RPMI7951 (cell line): ENCODE results near the gene SDCCAG8. TPM values are rescaled to one million over a fixed set of nuclear protein-coding genes. Genes with fewer than 3 reads are reported as not detected.

Source experiments
- DNase-seq: peaks from one replicate; pipeline ENCODE4 v3.0.0-alpha.2; 2012; ENCODE audit warnings: low read depth
- total RNA-seq: library from RNA; depleted of rRNA; stranded (reverse); fragments of >200 nt; shearing (Covaris generic); gene quantifications from 2 replicates; pipeline ENCODE4 v1.2.3, GENCODE V29; 2014

The SDCCAG8 gene
- total RNA-seq, 1 experiment from 2014 or later: 16.6 TPM

DNA sequence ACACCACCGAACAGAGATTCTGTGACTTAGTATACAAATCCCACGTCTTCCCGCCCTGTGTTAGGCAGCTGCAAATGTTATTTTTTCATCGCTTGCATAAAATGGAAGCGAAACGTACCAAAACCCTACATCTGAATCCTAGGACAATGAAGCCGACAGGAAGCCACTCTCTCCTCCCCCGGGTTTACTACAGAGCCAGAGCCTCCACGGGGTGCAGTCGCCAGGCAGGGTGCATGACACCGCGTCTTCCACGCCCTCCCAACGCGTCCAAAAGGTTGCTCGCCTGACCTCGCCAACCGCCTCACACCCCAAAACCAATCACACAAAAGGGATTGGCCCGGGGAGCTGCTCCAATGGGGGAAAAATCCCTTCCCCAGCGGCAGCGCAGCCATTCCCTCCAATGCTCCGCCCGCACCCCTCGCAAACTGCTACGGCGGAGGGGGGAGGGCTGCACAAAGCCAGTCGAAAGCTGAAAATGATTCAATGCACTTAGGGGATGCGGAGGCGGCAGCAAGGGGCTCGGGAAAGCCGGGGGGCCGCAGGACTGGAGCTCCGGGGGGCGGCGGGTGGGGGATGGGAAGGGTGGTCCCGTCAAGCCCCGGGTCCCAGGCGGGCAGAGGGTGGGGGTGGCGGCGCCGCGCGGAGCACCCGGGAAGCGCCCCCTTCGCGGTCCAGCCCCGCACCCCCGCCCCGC, 1.5 kb upstream of the SDCCAG8 start:
- peak; percentile 76 for DNase-seq

DNA sequence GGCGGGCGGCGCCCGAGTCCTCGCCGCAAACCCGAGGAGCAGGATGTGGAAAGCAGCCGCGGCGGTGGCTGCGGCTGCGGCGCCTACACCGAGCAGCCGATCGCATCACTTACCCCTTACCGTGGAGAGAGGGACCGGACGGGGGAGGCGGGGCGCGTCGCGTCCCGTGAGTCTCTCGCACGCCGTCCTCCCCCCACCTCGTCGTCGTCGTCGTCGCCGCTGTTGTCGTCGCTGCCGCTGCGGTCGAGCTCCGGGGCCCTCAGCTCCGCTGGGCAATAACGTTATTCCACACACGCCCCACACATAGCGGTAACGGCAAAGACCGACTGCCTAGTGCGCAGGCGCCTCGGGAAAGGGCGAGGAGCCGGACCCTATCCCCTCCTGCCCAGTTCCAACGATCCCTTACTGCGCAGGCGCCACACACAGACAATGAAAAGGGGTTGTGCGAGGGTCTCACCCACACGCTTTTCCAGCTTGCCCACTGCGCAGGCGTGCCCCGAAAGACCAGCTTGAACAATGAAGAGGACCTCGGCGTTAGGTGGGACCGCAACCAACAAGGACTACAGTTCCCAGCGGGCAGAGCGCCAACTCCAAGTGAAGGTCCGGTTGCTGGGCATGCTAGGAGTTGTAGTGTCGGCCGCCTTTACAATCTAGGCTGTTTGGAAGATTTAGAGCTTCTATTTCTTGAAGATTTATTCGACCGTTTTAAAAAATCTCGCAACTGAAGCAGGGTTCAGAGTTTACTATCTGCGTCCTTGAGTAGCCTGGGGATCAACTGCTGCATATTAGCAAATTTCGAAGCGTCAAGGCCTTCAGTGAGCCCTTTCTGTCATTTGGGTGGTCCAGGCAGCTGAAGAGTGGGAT, 682 bp upstream of the SDCCAG8 start, which contains the start of gene CEP170:
Gene CEP170, minus strand, starts transcription at position 355 of the 864 bp plus-strand sequence. CDS start 30,001 bp downstream, outside the sequence.
- DNase-seq: peak; percentile 90

DNA sequence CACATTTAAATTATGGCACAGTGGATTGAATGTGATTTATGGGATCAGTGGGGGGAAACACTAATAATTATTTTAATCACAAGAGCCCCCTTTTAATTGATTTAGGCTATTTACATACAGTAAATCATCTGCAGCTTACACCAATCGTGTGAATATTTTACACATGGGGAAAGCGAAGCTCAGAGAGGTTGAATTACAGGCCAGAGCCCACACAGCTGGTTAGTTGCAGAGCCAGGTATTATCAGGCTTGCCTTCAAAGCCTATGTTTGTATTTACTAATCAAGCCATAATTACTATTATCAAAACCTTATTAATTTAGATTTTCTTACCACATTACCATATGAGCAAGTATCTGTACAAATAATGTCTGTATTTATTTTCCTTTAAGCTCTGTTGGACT, 749 bp downstream of the SDCCAG8 start:
- DNase-seq: no peak

DNA sequence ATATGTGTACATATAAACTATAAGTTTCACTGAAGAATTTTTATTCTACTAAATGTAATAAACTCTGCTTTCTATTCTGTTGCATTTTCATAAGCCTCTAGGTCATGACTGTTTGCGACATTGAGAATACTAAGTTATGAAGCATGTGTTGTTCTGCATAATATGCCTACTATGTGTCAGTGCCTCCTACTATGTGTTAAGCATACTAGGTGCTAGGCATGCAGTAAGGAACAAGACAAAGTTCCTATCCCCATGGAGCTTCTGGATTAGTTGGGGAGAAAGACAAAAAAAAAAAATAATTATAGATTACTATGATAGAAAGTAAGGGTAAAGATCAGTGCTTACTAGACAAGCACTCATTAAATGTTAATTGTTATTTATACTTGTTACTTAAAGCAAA, 1.3 kb downstream of the SDCCAG8 start:
- DNase-seq: no peak

DNA sequence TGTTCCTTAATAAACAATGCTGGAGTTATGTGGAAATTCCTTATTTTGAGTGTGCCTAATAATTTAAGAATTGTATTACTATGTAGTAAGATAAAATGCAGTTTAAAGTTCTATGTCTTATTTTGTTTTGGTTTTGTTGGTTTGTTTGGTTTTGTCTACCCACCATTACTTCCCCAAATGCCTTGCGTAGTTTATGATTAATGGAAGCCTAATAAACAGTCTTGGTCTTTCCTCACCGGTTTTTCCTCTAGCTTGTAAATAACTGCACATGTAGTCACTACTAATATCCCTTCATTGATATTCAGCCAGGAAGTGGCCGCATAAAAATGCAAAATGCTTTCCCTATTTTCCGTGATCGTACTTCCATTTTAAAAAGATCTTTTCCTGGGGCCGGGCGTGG, 2.9 kb downstream of the SDCCAG8 start:
- DNase-seq: no peak

DNA sequence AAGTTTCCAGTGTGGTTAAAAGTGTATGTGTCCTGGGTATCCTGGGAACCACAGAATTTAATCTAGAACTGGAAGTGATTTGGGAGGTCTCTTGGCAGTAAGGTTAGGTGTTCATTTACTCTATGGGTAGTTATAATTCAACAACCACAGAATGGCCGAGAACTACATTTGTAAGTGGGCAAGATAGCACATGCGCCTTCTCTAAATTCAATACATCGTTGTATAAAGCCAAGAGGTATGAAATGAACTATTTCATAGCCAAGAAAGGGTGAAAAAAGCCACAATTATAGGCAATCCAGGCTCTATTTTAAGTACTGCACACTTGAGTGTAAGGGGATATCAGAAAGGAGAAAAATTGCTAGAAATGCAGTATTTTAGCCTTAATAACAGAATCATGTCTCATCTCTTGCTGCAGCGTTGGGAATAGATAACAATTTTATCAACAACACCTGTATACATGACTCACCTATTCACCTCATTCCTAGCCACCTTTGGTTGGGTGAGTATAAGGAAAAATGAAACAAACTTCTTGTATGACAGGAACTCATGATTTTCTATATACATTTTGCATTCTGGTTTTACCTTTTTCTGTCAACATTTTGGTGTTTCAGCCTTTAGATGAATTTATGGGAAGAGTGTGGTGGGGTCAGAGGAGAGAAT, 4.5 kb downstream of the SDCCAG8 start:
- no peak for DNase-seq

DNA sequence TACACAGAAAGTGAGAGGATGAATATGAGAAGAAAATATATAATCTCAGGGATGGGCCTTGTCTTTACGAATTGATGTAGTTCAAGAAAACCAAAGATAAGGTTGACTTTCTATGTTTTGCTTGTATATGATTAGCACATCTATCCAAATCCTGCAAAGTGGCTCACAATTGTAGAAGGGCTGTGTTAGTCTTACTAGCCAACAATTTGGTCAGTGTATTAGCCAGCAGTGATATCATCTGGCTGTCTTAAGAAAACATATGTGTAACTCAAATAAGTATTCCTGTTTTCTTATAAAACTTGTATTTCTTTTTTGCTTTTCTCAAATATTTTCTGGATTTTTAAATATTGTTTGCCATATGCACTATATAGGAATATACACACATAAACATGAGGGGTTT, 5.5 kb downstream of the SDCCAG8 start:
- DNase-seq: no peak

DNA sequence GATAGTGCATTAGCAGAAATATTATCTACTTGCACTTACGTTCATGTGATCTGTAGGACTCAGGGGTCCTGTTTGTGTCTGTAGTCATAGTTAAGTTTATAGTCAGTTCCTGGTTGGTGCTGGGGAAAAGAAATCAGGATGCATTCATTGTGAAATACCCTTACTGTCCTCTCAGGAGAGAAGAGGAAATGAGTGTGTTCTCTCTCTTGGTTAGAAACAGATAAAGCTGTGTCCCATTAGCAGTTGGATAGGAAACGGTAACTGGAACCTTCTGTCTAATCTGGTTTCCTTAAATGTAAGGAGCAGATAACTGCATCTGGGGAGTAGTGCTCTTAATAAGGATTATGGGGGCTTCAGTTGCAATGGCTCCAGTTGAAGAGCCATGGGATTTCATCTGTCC, 8.9 kb downstream of the SDCCAG8 start:
- peak; percentile 70 for DNase-seq

DNA sequence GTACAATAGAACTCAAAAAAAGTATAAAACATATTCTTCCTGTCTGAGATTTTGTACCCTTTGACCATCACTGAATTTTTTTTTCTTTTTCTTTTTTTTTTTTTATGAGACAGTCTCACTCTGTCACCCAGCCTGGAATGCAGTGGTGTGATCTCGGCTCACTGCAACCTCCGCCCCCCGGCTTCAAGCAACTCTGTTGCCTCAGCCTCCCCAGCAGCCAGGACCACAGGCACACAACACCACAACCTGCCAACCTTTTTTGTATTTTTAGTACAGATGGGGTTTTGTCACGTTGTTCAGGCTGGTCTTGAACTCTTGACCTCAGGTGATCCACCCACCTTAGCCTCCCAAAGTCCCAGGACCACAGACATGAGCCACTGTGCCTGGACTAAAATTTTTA, 10.4 kb downstream of the SDCCAG8 start:
- DNase-seq: no peak

DNA sequence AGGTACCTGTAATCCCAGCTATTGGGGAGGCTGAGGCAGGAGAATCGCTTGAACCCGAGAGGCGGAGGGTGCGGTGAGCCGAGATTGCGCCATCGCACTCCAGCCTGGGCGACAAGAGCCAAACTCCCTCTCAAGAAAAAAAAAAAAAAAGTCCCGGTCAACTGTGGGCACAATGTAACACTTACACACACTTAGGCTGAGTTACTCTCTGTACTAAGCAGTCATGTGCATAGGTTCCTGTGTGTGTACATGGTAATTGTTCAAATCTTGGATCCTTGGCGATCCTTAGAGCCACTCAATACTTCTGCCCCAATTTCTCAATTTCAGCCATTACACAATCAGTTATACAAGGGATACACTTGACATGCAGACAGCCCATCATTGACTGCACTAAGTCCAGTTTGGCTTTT, 11.6 kb downstream of the SDCCAG8 start:
- no peak for DNase-seq

DNA sequence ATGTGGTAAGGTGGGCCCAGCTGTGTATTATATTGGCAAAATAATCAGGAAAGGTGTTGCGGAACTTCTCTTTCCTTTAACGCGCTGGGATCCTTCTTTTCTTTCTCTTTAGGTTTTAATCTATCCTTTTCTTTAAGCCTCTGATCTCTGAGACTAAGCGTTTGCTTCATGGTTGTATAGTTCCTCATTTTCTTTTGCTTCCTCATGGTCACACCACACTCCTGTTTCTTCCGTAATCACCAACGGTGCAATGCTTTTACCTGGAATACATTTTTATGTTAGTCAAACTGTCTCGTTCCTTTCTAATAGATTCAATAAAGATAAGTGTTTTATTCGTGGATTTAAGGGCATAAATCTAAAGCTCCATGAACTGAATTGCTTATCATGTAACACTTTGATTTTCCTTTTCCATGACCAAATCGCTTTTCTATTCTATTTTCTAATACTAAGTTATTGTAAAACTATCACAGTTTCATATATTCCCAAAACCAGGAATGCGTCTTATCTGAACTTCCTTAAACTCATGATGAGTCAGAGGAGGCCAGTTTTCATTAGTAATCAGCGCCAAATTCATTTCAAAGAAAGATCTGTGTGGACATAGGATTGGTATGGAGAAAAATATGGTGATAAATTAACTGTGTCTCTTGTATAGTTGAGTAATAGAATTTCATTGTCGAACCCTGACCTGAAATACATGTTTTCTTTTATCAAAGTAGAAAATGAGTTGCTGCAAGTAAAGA, 12.2 kb downstream of the SDCCAG8 start:
- peak; percentile 76 for DNase-seq

DNA sequence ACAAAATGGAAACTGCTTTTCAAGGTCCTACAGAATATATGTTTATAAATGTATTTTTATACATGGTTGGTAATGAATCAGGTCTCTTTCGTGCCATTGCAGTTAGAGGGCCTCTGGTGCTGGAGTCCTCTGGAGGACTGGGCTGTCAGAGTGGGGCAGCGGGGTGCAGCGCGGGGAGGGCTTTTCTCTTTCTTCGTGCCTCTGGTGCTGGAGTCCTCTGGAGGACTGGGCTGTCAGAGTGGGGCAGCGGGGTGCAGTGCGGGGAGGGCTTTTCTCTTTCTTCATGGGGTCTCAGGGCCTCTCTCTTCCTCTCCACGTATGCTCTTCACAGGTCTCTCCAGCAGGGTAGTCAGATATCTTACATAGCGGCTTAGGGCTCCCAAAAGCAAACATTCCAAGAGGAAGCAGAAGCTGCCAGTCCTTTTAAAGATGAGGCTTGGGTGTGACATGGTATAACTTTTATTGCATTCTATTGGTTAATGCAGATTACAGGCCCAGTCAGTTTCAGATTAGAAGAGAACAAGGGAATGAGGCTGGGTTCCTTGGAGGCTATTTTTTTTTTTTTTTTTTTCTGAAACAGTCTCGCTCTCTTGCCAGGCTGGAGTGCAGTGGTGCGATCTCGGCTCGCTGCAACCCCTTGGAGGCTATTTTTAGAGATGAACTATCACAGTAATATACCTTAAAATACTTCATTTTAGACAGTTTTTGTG, 13.1 kb downstream of the SDCCAG8 start:
- peak; percentile 76 for DNase-seq

DNA sequence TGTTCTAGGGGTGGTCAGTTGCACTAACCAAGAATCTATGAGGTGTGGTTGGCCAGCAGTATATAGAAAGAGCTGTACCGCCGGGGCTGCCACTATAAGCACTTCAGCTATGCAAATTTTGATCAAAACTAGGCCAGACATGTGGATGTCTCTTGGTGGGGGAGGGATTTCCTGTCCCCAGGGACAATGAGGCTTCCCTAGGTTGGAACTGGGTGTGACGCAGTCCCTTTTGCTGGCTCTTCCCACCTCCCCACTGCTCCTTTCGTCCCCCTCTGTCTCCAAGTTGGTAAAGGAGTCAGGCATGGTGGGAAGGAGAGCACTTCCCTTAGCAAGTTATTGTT, 13.6 kb downstream of the SDCCAG8 start:
- peak; percentile 61 for DNase-seq

DNA sequence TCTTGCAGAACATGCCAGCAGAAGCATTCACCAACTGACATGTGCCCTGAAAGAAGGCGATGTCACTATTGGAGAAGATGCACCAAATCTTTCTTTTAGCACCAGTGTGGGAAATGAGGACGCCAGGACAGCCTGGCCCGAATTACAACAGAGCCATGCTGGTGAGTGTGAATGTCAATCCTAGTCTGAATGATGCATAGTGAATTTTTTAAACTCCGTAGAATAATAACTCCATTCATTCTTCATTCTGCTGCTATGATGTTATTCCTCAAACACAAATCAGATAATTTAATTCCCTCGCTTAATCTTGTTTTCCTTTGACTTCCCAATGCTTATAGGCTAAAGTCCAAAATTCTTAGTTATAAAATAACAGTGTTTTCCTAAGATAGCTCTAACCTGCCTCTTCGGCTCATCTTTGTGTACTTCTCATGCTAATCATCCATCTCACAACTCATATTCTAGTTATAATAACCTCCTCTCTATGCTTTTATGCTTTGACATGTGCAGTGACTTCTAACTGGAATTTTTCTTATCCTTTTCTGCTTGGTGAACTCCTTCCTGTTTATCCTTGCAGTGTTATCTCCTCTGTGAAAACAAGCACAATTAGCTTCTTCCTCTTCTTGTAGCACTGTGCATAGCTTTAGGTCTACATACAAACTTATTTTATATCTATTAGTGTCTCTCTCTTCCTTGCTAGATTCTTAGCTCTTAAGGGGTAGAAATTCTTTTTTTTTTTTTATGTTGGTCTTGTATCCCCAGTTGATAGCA, 14.4 kb downstream of the SDCCAG8 start:
- DNase-seq: no peak

DNA sequence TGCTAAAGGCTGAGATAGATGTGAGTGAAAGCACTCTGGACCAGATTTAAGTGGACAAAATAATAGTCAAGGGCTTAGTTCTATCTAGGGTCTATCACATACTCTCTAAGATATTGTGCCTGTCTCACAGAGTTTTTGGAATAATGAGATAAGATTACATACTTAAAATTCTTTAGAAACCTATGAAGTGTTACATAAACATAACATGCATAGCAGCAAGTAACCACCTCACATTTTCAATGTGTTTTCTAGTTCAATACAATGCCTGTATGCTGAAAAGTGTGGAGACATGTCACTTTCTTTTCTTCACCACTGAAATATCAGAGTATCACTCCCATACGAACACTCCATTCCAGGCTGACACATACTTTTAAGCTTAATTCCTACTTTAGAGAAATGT, 16.2 kb downstream of the SDCCAG8 start:
- DNase-seq: no peak

DNA sequence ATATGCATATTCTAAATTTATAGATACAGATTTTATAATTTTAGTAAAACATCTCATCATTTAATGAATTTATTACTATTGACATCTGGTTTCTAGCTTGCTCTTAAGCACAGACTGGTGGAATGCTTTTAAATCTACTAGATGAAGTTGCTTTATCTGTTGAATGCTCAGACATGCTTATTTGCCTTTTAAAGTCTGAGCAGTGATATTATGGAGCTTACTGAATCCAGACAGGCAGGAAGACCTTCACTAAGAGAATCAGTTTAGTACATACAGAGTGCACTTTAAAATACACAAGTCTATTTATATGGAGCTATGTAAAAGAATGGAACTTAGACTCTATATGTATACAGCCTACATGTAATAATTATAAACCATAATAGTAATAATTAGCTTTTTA, 16.6 kb downstream of the SDCCAG8 start:
- no peak for DNase-seq

DNA sequence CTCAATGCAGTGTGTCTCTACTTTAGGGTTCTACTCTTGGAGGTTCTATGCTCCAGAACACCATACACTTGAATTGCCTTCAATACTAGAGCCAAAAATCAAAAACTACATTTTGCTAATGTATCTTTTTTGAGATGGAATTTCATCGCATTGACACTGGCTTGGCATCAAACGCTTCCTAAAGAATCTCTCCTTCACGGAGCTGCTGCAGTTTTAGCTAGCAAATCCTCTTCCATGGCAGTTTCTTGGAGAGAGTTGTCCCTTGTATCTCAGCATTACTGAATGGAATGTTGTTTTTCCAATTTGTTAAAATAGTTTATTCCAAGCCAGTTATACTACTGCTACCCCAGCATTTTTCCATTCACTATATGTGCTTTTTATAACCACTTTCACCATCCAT, 17.7 kb downstream of the SDCCAG8 start:
- no peak for DNase-seq

DNA sequence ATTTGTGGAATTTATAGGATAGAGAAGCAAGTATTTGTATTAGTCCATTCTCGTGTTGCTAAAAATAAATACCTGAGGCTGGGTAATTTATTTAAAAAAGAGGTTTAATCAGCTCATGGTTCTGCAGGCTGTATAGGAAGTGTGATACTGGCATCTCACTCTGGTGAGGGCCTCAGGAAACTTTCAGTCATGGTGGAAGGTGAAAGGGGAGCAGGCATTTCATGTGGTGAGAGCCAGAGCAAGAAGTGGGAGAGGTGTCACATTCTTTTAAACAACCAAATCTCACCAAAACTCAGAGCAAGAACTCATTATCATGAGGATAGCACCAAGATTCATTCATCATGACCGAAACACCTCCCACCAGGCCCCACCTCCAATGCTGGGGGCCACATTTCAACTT, 18.1 kb downstream of the SDCCAG8 start:
- no peak for DNase-seq

DNA sequence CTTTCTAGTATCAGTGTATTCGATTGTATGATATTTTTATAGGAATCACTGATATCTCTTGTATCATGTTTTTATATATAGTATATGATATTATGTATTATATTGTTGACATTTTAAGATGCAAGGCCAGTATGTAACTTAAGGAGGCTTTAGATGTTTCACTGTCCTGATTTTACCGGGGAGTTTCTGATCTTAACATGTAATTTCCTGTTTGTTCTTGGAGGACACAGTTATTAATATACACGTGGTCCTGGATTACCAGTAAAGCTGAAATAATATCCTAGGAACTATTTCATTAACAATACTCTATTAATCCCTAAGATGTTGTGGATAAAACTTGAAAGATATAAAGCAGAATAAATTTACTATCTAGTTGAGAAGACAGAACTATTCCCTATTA, 19.5 kb downstream of the SDCCAG8 start:
- no peak for DNase-seq

DNA sequence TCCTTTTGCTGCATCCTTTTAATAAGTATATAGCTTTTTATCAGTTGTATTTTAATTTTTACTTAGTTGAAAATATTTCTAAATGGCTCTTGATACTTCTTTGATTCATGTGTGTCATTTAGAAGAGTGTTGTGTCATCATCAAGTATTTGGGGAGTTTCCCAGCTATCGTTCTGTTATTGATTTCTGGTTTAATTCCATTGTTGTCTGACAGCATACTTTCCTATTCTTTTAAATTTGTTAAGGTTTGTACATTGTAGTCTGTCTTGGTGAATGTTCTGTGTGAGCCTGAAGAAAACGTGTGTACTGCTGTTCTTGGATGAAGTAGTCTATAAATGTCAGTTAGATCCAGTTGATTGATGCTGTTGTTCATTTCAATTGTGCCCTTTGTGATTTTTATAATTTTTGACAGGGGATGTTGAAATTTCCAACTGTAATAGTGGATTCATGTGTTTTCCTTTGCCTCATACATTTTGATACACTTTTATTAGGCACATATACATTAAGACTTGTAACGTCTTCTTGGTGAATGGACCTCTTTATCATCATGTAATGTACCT, 24.8 kb downstream of the SDCCAG8 start:
- DNase-seq: no peak
